Ovary (tissue), 3 donors: ENCODE results near the gene PRICKLE2.

Experiments
- POLR2A ChIP-seq: fragments of 450-650 bp; IDR thresholded peaks from one replicate; pipeline ENCODE4 v1.6.1; 2017; ENCODE audit warnings: antibody characterized with exemption, mild to moderate bottlenecking, moderate library complexity
- TF ChIP-seq, protein P1 (sequence below), 3 donors: fragments of 450-650 bp in 2 of 3; fragments of 200-600 bp in 1 of 3; IDR thresholded peaks; one replicate each; pipeline versions ENCODE4 v1.5.1 to v1.8.0; 2016 to 2022; ENCODE audit warnings: antibody characterized with exemption in 3 of 3, mild to moderate bottlenecking in 1 of 3
- donor health status: DM: no; HTN: no; CAD: no.

DNA sequence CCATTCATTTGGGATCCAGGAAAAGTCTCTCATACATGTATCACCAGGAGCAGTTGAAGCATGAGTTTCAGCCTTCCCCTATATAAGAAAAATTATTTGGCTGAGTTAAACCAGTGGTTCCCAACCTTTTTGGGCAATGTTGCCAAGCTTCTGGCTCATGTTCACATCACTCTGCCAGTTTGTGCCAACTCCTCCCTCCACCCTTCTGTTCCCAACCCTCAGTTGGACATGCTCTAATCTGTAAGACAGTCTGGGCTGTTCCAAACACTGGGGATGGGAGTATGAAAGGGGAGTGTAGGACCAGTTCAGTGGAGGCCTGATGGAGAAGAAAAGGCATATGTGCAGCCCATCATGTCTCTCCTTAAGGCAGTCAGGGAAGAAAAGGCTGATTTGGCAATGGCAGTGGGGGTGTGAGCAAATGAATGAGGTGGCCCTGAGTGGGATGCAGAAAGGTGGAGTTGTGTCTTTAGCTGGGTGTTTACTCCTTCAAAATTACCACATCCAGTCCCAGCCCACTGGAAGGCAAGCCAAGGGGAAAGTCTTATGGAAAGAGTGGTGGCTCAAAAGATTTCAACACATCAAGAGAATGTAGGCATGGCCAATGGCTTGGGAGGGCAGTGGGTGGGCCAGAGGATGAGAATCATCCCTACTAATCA is 32.0 kb upstream of the PRICKLE2 start:
- TF ChIP-seq, protein P1, sequence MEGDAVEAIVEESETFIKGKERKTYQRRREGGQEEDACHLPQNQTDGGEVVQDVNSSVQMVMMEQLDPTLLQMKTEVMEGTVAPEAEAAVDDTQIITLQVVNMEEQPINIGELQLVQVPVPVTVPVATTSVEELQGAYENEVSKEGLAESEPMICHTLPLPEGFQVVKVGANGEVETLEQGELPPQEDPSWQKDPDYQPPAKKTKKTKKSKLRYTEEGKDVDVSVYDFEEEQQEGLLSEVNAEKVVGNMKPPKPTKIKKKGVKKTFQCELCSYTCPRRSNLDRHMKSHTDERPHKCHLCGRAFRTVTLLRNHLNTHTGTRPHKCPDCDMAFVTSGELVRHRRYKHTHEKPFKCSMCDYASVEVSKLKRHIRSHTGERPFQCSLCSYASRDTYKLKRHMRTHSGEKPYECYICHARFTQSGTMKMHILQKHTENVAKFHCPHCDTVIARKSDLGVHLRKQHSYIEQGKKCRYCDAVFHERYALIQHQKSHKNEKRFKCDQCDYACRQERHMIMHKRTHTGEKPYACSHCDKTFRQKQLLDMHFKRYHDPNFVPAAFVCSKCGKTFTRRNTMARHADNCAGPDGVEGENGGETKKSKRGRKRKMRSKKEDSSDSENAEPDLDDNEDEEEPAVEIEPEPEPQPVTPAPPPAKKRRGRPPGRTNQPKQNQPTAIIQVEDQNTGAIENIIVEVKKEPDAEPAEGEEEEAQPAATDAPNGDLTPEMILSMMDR (IDR thresholded peaks at IDR 0.05): no peak
- no peak for TF ChIP-seq POLR2A
